ENCODE measurements around the gene CRYGC. TPM values are rescaled to one million over a fixed set of nuclear protein-coding genes. Genes with fewer than 3 reads are reported as not detected.

CRYGC gene, protein sequence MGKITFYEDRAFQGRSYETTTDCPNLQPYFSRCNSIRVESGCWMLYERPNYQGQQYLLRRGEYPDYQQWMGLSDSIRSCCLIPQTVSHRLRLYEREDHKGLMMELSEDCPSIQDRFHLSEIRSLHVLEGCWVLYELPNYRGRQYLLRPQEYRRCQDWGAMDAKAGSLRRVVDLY
- total RNA-seq, result not detected in 2 replicates

DNA sequence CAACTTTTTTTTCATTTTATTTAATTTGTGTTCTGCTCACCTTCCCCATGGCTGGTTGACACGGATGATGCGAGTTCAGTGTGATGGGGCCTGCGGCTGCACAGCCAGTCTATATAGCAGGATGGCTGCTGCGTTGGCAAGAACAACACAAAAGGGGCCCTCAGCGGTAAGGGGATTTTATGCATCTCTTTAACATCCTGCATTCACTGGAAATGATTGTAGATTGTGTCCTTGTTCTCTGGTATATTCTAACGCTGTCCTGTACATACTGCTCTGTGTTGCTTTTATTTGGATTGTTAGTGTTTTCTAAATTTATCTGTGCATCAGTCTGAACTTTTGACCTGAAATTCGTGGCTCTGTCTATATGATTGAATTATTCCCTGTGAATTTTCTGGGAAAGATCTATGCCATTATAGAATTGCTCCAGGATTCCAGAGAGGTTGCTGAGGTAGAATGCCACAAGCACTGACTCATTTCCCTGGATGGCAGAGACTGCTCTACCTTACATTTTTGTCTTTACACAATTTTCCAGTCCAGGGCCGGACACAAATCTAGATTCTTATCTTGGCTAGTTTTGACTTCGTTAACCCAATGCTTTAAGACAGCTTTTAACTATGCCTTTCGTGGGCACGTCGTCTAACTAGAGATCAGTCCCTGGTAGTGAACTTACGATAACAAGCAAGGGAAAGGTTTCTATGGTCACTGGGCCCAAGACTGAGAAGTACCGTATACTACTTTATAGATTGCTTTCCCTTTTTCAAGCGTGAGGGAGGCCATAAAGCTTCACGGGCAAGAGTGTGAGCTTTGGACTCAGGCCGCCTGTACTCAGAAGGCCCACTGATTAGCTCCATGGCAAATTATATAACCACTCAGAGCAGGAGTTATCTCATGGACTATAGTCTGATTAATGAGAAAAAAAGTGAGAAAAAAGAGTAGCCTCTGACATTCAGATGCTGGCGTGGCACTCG lies at the start of gene CRYGC:
TSS of gene CRYGC (minus strand) at position 85 of the 968 bp plus-strand sequence. CDS start at position 49, 36 bp downstream.

DNA sequence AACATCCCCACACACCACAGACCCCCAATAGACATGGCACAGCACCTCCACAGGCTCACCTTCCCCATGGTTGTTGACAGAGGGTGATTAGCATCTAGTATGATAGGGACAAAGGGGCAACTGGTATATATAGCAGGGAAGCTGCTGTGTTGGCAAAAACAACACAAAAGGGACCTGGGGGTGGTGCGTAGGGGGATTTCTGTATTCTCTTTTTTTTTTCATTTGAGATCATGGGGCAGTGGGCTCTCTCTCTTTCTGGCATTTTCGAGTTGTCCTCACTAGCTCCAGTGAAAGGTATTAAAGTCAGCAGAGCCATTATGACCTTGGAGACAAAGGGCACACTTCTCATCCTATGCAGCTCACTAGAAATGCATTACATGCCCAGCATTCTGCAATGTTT lies 33.9 kb upstream of the CRYGC start, which contains the start of gene CRYGA:
TSS of gene CRYGA (minus strand) at position 101 of the 400 bp plus-strand sequence. CDS start at position 68, 33 bp downstream.

DNA sequence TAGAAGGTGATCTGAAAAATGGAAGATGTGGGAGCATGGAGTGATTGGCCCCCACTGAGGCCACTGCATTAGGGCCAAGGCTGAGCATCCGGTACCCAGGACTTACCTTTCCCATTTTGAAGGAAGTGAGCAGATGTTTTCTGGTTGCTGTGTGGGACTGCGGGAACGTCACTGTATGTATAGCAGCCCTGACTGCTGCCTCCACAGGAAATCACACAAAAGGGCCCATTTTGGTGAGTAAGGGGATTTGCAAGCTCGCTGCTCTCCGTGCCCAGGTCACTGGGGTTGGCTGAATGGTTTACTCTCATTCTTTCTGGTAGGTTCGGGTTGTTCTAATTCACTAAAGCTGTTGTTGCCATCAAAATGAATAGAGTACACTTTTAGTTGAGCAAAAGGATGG lies 16.4 kb upstream of the CRYGC start, which contains the start of gene CRYGB:
TSS of gene CRYGB (minus strand) at position 153 of the 400 bp plus-strand sequence. CDS start at position 115, 38 bp downstream.

DNA sequence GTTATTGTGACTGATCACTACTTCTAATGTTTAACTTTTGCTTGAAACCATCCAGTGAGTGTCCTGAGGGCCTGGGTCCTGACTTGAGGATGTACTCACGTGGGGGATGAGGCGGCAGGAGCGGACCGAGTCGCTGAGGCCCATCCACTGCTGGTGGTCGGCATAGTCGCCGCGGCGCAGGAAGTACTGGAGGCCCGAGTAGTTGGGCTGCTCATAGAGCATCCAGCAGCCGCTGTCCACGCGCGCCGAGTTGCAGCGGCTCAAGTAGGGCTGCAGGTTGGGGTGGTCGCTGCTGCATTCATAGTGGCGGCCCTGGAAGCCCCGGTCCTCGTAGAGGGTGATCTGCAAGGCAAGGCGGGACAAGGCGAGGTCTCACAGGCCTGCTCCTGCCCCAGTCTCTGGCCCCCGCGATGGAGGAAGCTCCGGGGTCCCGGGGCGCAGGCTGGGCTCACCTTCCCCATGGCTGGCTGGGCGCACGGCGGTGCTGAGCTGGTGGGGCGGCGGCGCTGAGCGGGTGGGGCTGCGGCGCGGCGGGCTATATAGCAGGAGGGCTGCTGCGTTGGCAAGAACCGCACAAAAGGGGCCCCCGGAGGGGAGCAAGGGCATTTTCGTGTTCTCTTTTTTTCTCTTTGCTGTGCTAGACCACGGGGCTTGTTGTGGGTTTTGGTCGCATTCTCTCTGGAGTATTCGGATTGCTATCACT lies 5.5 kb downstream of the CRYGC start, which contains the start of gene CRYGD:
TSS of gene CRYGD (minus strand) at position 512 of the 703 bp plus-strand sequence. CDS start at position 461, 51 bp downstream.

Other genes starting within 250 kb of the CRYGC start
- 10.1 and 13.6 TPM in 2 replicates for gene PLEKHM3, start 104.3 kb downstream of the CRYGC start, total RNA-seq
- not detected in 2 replicates for gene CRYGD, start 5.3 kb downstream of the CRYGC start, total RNA-seq
- not detected in 2 replicates for gene CRYGB, start 16.3 kb upstream of the CRYGC start, total RNA-seq
- not detected in 2 replicates for gene CRYGA, start 33.8 kb upstream of the CRYGC start, total RNA-seq
- not detected in 2 replicates for gene C2orf80, start 60.2 kb upstream of the CRYGC start, total RNA-seq
- 129 and 246 TPM in 2 replicates for gene IDH1, start 125.2 kb upstream of the CRYGC start, total RNA-seq
- gene PIKFYVE, start 136.4 kb upstream of the CRYGC start, total RNA-seq, result 37.0 and 41.9 TPM in 2 replicates

All from placental pericyte (primary cell).